CD4-positive, alpha-beta T cell treated with Interleukin-12 subunit alpha and Interleukin-12 subunit beta, for 1 hour (primary cell): ENCODE measurements around the gene SLC22A23.

Experiments used
- DNase-seq: peaks from one replicate; pipeline ENCODE4 v3.0.0-alpha.2; 2020

SLC22A23 gene

GRCh38 chr6:3419624-3420272 lies 37.1 kb downstream of the SLC22A23 start:
- no peak for DNase-seq

DNA sequence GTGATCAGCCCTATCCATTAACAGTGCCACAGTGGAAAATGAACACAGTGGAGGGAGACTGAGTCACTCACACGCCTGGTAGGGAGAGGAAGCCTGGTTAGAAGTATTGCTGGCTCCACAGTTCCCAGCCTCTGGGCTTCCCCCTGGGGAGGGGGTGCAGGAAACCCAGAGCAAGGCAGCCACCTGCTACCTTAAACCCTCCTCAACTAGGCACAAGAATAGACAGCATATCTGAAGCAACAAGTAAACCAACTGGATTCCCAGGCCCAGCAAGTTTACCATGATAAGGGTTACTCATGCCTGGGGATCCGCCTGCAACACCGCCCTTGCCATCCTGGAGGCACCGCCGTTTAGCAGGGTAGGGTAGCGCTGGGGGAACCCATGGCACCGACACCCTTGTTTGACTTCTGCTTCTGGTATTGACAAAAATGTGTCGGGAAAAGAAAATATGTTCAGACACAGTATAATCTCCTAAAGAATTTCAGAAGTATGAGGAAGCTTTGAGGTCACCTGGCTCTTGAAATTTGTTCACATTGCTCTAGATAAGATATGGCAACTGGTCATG lies 38.3 kb downstream of the SLC22A23 start:
- no peak for DNase-seq

- DNase-seq, result no peak
These were observed 39.4 kb downstream of the SLC22A23 start for GRCh38 chr6:3417473-3417872.

DNA sequence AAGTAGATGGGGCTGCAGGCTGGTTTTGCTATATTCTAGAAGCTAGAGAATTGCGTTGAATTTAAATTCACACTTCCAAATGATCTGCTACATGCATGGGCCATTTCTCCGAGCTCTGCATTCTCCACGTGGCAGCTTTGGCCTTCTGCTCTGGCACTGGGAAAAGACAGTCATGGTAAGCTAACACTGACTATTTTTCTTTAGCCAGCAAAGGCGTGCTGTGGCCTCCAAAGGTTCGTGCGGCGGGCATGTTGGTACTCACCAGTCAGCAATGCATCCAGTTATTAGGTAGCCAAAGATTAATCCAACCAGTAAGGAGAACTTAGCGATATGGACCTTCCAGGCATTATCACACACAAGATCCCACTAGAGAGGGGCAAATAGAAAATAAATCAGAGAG lies 41.4 kb downstream of the SLC22A23 start:
- DNase-seq, result no peak

GRCh38 chr6:3415082-3415453 lies 41.8 kb downstream of the SLC22A23 start:
- no peak for DNase-seq

GRCh38 chr6:3414327-3415081 lies 42.3 kb downstream of the SLC22A23 start:
- peak; percentile 5 for DNase-seq

DNA sequence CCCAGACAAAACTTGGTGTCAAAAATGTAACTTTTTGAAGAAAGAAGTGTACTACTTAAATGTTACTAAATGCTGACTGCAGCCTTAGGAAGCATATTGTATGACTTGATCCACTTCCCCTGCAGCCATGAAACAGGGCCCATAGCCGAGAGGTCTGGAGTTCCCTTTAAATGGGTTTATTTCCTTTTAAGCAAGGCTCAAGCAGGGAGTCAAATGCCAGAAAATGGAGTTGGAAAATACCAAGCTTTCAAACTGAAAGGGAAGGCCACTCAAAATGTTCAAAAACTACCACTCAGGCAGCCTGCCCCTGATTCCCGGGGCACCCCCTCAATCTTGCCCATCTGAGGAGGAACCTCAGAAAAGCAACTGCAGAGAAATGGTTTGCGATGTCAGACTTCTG lies 43.3 kb downstream of the SLC22A23 start:
- no peak for DNase-seq

- DNase-seq, result no peak
These were observed 43.9 kb downstream of the SLC22A23 start for GRCh38 chr6:3412779-3413500.

GRCh38 chr6:3411967-3412778 lies 44.7 kb downstream of the SLC22A23 start:
- DNase-seq, result no peak

GRCh38 chr6:3410385-3411360 lies 46.2 kb downstream of the SLC22A23 start:
- DNase-seq, result peak; percentile 60

- DNase-seq, result no peak
These were observed 47.0 kb downstream of the SLC22A23 start for GRCh38 chr6:3409699-3410384.

DNA sequence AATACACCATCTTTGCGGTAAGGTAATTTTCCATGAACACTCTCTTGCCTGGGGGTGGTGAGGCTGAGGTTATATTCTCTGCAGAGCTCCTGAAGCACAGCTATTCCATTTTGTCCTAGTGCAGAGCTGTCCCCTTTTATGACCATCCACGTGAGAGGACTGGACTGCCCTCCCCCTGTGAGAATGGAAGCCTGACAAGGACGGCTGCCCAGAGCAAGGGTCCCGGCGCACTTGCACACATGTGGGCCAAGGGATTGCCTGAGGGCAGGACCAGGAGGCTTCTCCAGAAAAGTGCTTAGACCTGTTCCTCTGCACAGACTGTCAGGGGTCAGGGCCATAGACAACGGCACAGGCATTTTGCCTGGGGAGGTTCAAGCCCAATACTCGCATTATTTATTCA lies 48.2 kb downstream of the SLC22A23 start:
- no peak for DNase-seq

DNA sequence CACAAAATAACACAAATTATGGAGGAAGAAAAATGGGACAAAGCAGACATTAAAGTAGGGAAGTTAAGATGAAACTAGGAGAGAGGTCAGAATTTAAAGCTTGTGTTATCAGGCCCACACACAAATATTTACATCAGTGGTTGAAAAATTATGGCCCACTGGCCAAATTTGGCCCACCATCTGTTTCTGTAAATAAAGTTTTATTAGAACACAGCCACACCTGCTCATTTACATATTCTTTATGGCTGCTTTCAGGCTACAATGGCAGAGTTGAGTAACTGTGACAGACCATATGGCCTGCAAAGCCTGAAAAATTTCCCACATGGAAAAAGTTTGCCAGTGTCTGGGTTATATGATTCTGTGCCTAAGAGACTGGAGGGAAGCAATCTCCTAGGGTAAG lies 49.0 kb downstream of the SLC22A23 start:
- no peak for DNase-seq

DNA sequence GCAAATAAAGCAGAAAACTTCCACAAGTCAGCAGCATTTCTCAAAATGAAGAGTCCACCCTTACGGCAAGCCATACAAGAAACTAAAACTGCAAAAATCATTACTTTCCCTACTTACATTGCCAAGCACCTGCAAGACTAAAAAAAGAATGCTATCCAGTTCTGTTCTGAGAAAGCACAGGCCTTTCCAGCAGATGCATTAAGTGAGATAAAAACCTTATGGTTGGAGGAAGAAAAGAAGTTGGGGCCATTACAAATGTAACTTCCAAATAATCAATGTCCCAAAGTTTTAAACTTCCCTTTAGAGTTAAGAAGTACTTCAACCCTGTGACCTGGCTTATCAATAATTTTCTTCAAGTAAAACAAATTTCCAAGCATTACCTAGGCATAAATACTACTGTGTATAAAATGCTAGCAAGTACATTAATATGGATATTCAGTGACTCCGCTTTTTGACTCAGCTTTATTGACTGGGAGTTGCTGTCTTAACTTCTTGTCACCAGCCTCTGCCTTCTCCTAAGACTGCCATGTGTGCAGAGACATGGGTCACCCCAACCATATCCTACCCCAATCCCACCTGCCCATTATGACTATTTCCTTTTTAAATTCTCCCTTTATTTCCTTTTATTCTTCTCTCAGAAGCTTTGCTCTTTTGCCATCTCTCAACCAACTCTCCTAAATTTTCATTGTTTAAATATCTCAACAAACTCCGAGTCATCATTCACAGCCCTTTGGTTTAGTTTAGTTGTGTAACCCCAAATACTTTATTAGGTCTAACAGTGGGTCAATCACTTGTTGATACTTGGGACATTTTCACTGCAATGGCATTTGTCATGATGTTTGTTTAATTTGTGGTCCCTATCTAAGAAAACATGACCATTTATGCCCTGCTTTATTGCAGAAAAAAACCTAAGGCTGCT lies 49.7 kb downstream of the SLC22A23 start:
- no peak for DNase-seq

GRCh38 chr6:3406362-3406821 lies 50.5 kb downstream of the SLC22A23 start:
- DNase-seq, result no peak

DNA sequence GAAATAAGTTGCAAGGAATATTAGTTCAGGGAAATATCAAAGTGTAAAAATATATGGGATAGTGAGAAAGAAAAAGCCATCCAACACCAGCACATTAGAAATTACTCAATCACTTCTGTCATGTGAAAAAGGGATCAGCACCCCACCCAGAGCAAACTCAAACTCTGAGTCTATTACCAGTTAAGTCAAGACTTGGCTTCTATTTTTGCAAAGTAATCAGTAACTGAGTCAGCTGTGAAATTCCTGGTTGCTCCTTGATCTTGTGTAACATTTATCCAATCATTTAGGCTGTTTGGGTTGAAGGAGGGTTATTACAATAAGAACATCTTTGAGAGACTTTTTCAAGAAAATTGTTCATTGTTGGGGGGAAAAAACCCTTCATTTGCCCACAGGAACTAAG lies 51.2 kb downstream of the SLC22A23 start:
- no peak for DNase-seq

DNA sequence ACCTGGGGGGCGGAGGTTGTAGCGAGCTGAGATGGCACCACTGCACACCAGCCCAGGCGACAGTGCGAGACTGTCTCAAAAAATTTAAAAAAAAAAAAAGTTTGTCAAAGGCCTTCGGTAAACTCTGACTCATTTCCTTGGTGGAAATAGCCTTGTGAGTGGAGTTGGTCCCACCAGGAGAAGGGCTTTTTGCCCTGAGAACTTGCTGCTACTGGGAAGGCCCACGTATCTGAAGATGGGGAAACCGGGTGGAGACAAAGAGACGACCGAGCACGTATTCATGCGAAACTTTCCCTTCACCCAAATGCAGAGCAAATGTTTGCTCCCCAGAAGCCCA lies 51.7 kb downstream of the SLC22A23 start:
- DNase-seq, result no peak

DNA sequence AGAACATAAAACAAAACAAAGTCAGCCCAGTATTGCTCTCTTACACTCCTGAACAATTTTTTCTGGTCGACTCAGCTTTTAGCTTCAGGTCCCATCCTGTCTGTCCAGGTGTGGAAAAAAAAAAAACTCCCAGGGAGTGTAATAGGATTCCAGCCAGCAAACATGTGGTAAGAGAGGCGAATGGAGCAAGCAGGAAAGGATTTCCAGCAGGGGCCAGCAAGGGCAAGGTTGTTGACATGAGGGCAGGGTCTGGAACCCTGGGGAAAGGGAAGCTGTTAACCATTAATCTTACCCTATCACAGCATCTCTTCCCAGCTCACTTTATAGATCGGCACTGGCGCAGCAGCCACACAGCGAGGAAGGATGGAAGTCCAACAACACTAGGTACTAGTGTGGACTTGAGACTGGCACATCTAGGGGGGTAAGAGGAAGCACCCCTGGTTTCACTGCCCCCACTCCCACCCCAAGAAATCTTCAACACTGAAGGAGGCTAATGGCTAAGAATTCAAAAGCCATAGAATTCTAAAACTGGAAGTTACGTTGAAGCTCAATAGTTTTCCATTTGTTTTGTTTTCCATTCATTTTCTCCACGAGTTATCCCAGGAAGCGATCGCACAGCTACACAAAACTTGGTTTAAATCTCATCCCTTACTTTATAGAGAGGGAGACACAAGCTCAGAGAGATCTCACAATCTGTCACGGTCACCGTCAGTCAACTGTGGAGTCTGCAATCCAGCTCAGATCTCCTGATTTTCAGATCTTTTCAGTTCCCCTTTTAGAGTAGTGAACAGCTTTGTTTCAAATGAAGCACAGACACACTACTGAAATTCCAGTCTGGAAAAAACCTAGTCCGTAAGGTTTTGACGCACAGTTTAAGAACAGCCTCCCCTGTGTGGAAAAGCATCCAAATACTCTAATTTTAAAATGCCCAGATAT lies 53.3 kb downstream of the SLC22A23 start:
- DNase-seq, result no peak
